GM10266 (cell line): Measurements from ENCODE around the gene BBLN.

Experiments
- DNase-seq: peaks from one replicate; pipeline ENCODE4 v3.0.0; 2012; ENCODE audit errors: extremely low spot score
- TF ChIP-seq, protein P1 (sequence below): IDR thresholded peaks from 2 replicates; pipeline ENCODE4 v1.5.1; 2012; ENCODE audit warnings: mild to moderate bottlenecking, low read depth; ENCODE audit not compliant: control insufficient read depth, insufficient read depth; ENCODE audit errors: missing control alignments

BBLN gene

DNA sequence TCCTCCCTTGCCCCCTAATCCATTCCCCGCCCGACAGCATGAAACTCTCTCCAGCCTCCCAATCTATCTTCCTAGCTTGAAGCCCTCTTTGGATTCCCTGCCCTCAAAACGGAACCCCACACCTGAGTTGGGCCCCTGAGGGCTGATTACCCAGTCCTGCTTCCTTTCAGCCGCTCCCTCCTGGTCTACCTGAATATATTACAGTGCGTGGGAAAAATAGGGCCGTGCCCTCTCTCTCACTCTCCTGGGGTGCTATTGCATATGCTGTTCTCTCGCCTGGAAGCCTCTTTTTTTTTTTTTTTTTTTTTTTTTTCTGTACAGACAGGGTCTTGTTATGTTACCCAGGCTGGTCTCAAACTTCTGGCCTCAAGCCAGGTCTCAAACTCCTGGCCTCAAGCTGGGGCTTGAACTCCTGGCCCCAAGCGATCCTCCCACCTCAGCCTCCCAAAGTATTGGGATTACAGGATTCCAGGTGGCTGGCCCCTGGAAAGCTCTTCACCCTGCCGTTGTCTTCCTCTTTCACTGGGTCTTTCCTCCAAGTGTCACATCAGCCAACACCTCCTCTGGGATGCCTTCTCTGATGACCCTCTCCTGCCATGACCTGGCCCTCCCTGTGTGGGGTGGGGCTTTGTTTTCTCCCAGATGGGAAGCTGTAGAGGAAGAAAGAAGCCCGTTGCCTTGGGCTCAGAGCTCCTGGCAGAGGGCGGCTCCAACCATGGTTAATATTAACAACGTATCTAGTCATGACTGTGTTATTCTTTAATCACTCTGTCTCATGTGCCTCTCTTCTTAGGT, 51.3 kb downstream of the BBLN start:
- TF ChIP-seq, protein P1, sequence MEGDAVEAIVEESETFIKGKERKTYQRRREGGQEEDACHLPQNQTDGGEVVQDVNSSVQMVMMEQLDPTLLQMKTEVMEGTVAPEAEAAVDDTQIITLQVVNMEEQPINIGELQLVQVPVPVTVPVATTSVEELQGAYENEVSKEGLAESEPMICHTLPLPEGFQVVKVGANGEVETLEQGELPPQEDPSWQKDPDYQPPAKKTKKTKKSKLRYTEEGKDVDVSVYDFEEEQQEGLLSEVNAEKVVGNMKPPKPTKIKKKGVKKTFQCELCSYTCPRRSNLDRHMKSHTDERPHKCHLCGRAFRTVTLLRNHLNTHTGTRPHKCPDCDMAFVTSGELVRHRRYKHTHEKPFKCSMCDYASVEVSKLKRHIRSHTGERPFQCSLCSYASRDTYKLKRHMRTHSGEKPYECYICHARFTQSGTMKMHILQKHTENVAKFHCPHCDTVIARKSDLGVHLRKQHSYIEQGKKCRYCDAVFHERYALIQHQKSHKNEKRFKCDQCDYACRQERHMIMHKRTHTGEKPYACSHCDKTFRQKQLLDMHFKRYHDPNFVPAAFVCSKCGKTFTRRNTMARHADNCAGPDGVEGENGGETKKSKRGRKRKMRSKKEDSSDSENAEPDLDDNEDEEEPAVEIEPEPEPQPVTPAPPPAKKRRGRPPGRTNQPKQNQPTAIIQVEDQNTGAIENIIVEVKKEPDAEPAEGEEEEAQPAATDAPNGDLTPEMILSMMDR, result no peak
- DNase-seq, result no peak

DNA sequence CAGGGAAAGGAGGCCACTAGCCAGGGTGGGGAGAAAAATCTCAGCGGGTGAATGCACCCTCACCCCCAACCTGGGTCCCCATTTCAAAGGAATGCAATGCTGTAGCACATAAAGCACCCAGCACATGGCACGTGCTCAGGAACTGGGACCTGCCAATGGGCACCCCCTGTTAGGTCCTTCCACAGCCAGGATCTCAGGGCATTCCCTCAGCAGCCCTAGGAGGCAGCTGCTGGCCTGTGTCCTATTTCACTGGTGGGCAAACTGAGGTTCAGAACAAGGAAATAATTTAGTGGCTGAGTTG, 51.9 kb downstream of the BBLN start:
- no peak for DNase-seq
- TF ChIP-seq, protein P1, result no peak
